Prostate gland (tissue), 2 donors: Measurements from ENCODE around the gene LRRC32.

Source experiments
- POLR2A ChIP-seq: fragments of 450-650 bp; IDR thresholded peaks from one replicate; pipeline ENCODE4 v1.6.1; 2016; ENCODE audit warnings: antibody characterized with exemption, mild to moderate bottlenecking
- TF ChIP-seq, protein P1 (sequence below), 4 experiments: fragments of 200-600 bp in 2 of 4; fragments of 450-650 bp in 2 of 4; sonication (generic) in 2 of 4; IDR thresholded peaks; 1 replicate in 3 of 4; 2 replicates in 1 of 4; pipeline ENCODE4 v1.5.1; 2016 to 2019; ENCODE audit warnings: antibody characterized with exemption in 4 of 4, mild to moderate bottlenecking in 2 of 4, moderate library complexity in 2 of 4

DNA sequence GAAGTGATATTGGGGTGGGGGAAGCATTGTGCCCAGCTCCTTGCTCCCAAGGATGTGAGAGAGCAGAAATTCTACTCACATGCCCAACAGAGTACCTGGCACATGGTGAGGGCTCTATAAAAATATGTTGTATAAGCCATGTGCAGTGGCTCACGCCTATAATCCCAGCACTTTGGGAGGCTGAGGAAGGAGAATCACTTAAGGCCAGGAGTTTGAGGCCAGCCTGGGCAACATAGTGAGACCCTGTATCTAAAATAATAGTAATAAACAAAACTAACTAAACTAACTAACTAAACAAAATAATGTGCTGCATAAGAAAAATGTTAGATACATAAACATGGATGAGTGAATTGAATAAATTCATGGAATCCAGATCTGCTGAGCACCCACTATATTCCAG lies 33.2 kb upstream of the LRRC32 start:
- TF ChIP-seq, protein P1, sequence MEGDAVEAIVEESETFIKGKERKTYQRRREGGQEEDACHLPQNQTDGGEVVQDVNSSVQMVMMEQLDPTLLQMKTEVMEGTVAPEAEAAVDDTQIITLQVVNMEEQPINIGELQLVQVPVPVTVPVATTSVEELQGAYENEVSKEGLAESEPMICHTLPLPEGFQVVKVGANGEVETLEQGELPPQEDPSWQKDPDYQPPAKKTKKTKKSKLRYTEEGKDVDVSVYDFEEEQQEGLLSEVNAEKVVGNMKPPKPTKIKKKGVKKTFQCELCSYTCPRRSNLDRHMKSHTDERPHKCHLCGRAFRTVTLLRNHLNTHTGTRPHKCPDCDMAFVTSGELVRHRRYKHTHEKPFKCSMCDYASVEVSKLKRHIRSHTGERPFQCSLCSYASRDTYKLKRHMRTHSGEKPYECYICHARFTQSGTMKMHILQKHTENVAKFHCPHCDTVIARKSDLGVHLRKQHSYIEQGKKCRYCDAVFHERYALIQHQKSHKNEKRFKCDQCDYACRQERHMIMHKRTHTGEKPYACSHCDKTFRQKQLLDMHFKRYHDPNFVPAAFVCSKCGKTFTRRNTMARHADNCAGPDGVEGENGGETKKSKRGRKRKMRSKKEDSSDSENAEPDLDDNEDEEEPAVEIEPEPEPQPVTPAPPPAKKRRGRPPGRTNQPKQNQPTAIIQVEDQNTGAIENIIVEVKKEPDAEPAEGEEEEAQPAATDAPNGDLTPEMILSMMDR (IDR thresholded peaks at IDR 0.05): no peak
- no peak for TF ChIP-seq POLR2A
